RWPE2 (cell line): ENCODE measurements around the gene COPS9.

Source experiments
- ATAC-seq: fragments of 200-7000 bp; cut with Tn5 transposase; 3 replicates; pipeline ENCODE4 v1.9.1; 2021; ENCODE audit warnings: low read depth
- DNase-seq: peaks from one replicate; pipeline ENCODE4 v3.0.0-alpha.2; 2020; ENCODE audit warnings: low spot score
- H3K27ac ChIP-seq: fragments of 450-650 bp; 2 replicates; pipeline ENCODE4 v1.5.1; 2017; ENCODE audit warnings: mild to moderate bottlenecking; ENCODE audit not compliant: poor library complexity, severe bottlenecking
- H3K27me3 ChIP-seq: fragments of 250-450 bp; sonication (Bioruptor Pico); 2 replicates; pipeline ENCODE4 v1.5.1; 2021; ENCODE audit warnings: mild to moderate bottlenecking, moderate library complexity; ENCODE audit not compliant: insufficient read depth, poor library complexity, severe bottlenecking
- H3K36me3 ChIP-seq: fragments of 250-450 bp; sonication (Bioruptor Pico); 2 replicates; pipeline ENCODE4 v1.5.1; 2020; ENCODE audit warnings: low read depth, mild to moderate bottlenecking, moderate library complexity
- H3K4me1 ChIP-seq: fragments of 250-450 bp; sonication (Bioruptor Pico); 2 replicates; pipeline ENCODE4 v1.5.1; 2021; ENCODE audit warnings: mild to moderate bottlenecking, moderate library complexity; ENCODE audit not compliant: insufficient read depth, poor library complexity, severe bottlenecking
- H3K4me3 ChIP-seq: fragments of 250-450 bp; sonication (Bioruptor Pico); 2 replicates; pipeline ENCODE4 v1.5.1; 2021; ENCODE audit warnings: mild to moderate bottlenecking, moderate library complexity; ENCODE audit not compliant: severe bottlenecking
- H3K9me3 ChIP-seq: fragments of 250-450 bp; sonication (Bioruptor Pico); 2 replicates; pipeline ENCODE4 v1.5.1; 2021; ENCODE audit warnings: mild to moderate bottlenecking, moderate library complexity; ENCODE audit not compliant: severe bottlenecking
- CTCF ChIP-seq: fragments of 450-650 bp; IDR thresholded peaks from one replicate; pipeline ENCODE4 v1.5.1; 2017; ENCODE audit warnings: mild to moderate bottlenecking, moderate library complexity; ENCODE audit not compliant: poor library complexity, severe bottlenecking

The COPS9 gene

GRCh38 chr2:240182476-240182875 lies 46.4 kb upstream of the COPS9 start:
- no peak overlapping the region for H3K27ac ChIP-seq
- no peak overlapping the region for H3K4me3 ChIP-seq
- ATAC-seq (no peak), DNase-seq (peak; percentile 17)
- no peaks in the 10 kb centered on the region for H3K36me3 ChIP-seq
- no peaks in the 10 kb centered on the region for H3K9me3 ChIP-seq
- H3K27me3 ChIP-seq, result no peaks in the 10 kb centered on the region
- TF ChIP-seq CTCF, result no peak
- H3K4me1 ChIP-seq, result peaks cover 4% of the 10 kb centered on the region

- H3K27me3 ChIP-seq, result no peaks in the 10 kb centered on the region
- ATAC-seq (no peak), DNase-seq (no peak)
- TF ChIP-seq CTCF, result no peak
- no peaks in the 10 kb centered on the region for H3K36me3 ChIP-seq
- peaks cover 4% of the 10 kb centered on the region for H3K4me1 ChIP-seq
- H3K9me3 ChIP-seq, result no peaks in the 10 kb centered on the region
- H3K27ac ChIP-seq, result no peak overlapping the region
- H3K4me3 ChIP-seq, result no peak overlapping the region
Observed at GRCh38 chr2:240182001-240182400, 45.9 kb upstream of the COPS9 start.

GRCh38 chr2:240179941-240180666 lies 44.0 kb upstream of the COPS9 start:
- Histone ChIP-seq H3K4me3 (no peak overlapping the region), H3K36me3 (no peaks in the 10 kb centered on the region), H3K27me3 (peaks cover 2% of the 10 kb centered on the region), H3K27ac (no peak overlapping the region), H3K4me1 (peaks cover 4% of the 10 kb centered on the region), H3K9me3 (no peaks in the 10 kb centered on the region)
- peak; percentile 79 for ATAC-seq
- peak; percentile 17 for DNase-seq
- TF ChIP-seq CTCF, result no peak

- no peak for TF ChIP-seq CTCF
- no peak overlapping the region for H3K4me3 ChIP-seq
- no peaks in the 10 kb centered on the region for H3K9me3 ChIP-seq
- H3K27ac ChIP-seq, result no peak overlapping the region
- peaks cover 6% of the 10 kb centered on the region for H3K27me3 ChIP-seq
- peaks cover 4% of the 10 kb centered on the region for H3K4me1 ChIP-seq
- DNase-seq (peak; percentile 42), ATAC-seq (no peak)
- H3K36me3 ChIP-seq, result no peaks in the 10 kb centered on the region
Observed at GRCh38 chr2:240179186-240179815, 43.2 kb upstream of the COPS9 start.

- H3K4me1 ChIP-seq, result peaks cover 4% of the 10 kb centered on the region
- no peak for DNase-seq
- no peak overlapping the region for H3K4me3 ChIP-seq
- no peaks in the 10 kb centered on the region for H3K9me3 ChIP-seq
- no peak for TF ChIP-seq CTCF
- H3K27me3 ChIP-seq, result peaks cover 6% of the 10 kb centered on the region
- no peaks in the 10 kb centered on the region for H3K36me3 ChIP-seq
- H3K27ac ChIP-seq, result no peak overlapping the region
- ATAC-seq, result no peak
Observed at GRCh38 chr2:240178564-240178963, 42.5 kb upstream of the COPS9 start.
